GM12878 (cell line): Measurements from ENCODE around the gene PLGRKT. TPM values are rescaled to one million over a fixed set of nuclear protein-coding genes. Genes with fewer than 3 reads are reported as not detected.

ENCODE experiments used
- ATF2 ChIP-seq: IDR thresholded peaks from 2 replicates; pipeline ENCODE4 v1.6.1; 2012; ENCODE audit warnings: low read length, inconsistent platforms
- CBX5 ChIP-seq: sonication (generic); IDR thresholded peaks from 2 replicates; pipeline ENCODE4 v1.6.1; 2016; ENCODE audit warnings: low read depth, moderate library complexity, mild to moderate bottlenecking, inconsistent platforms
- MLLT1 ChIP-seq: fragments of 450-650 bp; IDR thresholded peaks from 2 replicates; pipeline ENCODE4 v1.6.1; 2016; ENCODE audit warnings: mild to moderate bottlenecking
- NR2C2 ChIP-seq: IDR thresholded peaks from 2 replicates; pipeline ENCODE4 v1.6.1; 2011; ENCODE audit warnings: borderline replicate concordance, low read depth; ENCODE audit not compliant: control insufficient read depth, insufficient read length
- POU2F2 ChIP-seq: IDR thresholded peaks from 3 replicates; pipeline ENCODE4 v1.6.1; 2011; ENCODE audit warnings: low read depth, mild to moderate bottlenecking, low read length, borderline replicate concordance
- SKIL ChIP-seq: fragments of 450-650 bp; IDR thresholded peaks from 2 replicates; pipeline ENCODE4 v1.6.1; 2017; ENCODE audit warnings: mild to moderate bottlenecking, low read depth, inconsistent platforms; ENCODE audit not compliant: poor library complexity, severe bottlenecking
- SP1 ChIP-seq: IDR thresholded peaks from one replicate; pipeline ENCODE4 v1.6.1; 2011; ENCODE audit warnings: low read depth, low read length
- ZBTB40 ChIP-seq: fragments of 450-650 bp; IDR thresholded peaks from 2 replicates; pipeline ENCODE4 v1.6.1; 2016; ENCODE audit warnings: mild to moderate bottlenecking, moderate library complexity, borderline replicate concordance
- ZZZ3 ChIP-seq: IDR thresholded peaks from 2 replicates; pipeline ENCODE4 v1.6.1; 2011; ENCODE audit warnings: low read depth; ENCODE audit not compliant: control insufficient read depth, insufficient read length
- polyA plus RNA-seq, 11 experiments: library from polyadenylated mRNA; depleted of rRNA in 4 of 11; unstranded in 6 of 11; stranded (reverse) in 5 of 11; fragments of >200 nt; fragmentation: Nextera tagmentation in 4 of 11; fragmentation: Illumina TruSeq in 1 of 11; extraction: Ambion mirVana in 4 of 11; extraction: Trizol in 1 of 11; gene quantifications; 1 replicate in 1 of 11; 2 replicates in 10 of 11; pipeline versions ENCODE4 v1.2.1 to v1.2.3, GENCODE V29; 2011 to 2016; ENCODE audit warnings: inconsistent platforms in 2 of 11, missing spikeins in 2 of 11, low read depth in 1 of 11
- total RNA-seq, 4 experiments: library from RNA; depleted of rRNA in 3 of 4; stranded (reverse); fragments of >200 nt in 3 of 4; fragmentation: Illumina TruSeq in 1 of 4; extraction: Trizol in 1 of 4; gene quantifications; 2 replicates each; pipeline versions ENCODE4 v1.2.1 to v1.2.3, GENCODE V29; 2013 to 2021
- TF ChIP-seq, protein P1 (sequence below): fragments of 450-650 bp; formaldehyde crosslinking; IDR thresholded peaks from 2 replicates; pipeline ENCODE4 v1.4.0; 2022; ENCODE audit warnings: mild to moderate bottlenecking, moderate library complexity
- TF ChIP-seq, protein P2 (sequence below): IDR thresholded peaks from 2 replicates; pipeline ENCODE4 v1.6.1; 2012; ENCODE audit warnings: low read depth, low read length, improper control_type of control experiment
- TF ChIP-seq, protein P3 (sequence below): IDR thresholded peaks from 2 replicates; pipeline ENCODE4 v1.6.1; 2011; ENCODE audit warnings: borderline replicate concordance, low read depth, mild to moderate bottlenecking, moderate library complexity, low read length; ENCODE audit not compliant: insufficient read depth, poor library complexity, severe bottlenecking

Gene PLGRKT
- total and polyA plus RNA-seq, 10 of the 15 experiments (the other 5 are each of a cell fraction or from before 2014, with no cell fraction given): 25.2 to 72.3 (median 38.4) TPM

- TF ChIP-seq ZBTB40: no peak
- no peak for TF ChIP-seq CBX5
- TF ChIP-seq SP1: no peak
- TF ChIP-seq POU2F2: no peak
- TF ChIP-seq, protein P1, sequence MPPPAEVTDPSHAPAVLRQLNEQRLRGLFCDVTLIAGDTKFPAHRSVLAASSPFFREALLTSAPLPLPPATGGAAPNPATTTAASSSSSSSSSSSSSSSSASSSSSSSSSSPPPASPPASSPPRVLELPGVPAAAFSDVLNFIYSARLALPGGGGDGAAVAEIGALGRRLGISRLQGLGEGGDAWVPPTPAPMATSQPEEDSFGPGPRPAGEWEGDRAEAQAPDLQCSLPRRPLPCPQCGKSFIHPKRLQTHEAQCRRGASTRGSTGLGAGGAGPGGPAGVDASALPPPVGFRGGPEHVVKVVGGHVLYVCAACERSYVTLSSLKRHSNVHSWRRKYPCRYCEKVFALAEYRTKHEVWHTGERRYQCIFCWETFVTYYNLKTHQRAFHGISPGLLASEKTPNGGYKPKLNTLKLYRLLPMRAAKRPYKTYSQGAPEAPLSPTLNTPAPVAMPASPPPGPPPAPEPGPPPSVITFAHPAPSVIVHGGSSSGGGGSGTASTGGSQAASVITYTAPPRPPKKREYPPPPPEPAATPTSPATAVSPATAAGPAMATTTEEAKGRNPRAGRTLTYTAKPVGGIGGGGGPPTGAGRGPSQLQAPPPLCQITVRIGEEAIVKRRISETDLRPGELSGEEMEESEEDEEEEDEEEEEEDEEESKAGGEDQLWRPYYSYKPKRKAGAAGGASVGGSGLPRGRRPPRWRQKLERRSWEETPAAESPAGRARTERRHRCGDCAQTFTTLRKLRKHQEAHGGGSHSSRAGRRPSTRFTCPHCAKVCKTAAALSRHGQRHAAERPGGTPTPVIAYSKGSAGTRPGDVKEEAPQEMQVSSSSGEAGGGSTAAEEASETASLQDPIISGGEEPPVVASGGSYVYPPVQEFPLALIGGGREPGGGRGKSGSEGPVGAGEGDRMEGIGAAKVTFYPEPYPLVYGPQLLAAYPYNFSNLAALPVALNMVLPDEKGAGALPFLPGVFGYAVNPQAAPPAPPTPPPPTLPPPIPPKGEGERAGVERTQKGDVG: no peak
- peak; percentile 84 for TF ChIP-seq SKIL
- TF ChIP-seq, protein P2, sequence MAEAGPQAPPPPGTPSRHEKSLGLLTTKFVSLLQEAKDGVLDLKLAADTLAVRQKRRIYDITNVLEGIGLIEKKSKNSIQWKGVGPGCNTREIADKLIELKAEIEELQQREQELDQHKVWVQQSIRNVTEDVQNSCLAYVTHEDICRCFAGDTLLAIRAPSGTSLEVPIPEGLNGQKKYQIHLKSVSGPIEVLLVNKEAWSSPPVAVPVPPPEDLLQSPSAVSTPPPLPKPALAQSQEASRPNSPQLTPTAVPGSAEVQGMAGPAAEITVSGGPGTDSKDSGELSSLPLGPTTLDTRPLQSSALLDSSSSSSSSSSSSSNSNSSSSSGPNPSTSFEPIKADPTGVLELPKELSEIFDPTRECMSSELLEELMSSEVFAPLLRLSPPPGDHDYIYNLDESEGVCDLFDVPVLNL: no peak
- TF ChIP-seq ATF2: peak; percentile 74
- no peak for TF ChIP-seq NR2C2
- TF ChIP-seq MLLT1: no peak
- no peak for TF ChIP-seq ZZZ3
- TF ChIP-seq, protein P3, sequence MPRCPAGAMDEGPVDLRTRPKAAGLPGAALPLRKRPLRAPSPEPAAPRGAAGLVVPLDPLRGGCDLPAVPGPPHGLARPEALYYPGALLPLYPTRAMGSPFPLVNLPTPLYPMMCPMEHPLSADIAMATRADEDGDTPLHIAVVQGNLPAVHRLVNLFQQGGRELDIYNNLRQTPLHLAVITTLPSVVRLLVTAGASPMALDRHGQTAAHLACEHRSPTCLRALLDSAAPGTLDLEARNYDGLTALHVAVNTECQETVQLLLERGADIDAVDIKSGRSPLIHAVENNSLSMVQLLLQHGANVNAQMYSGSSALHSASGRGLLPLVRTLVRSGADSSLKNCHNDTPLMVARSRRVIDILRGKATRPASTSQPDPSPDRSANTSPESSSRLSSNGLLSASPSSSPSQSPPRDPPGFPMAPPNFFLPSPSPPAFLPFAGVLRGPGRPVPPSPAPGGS: no peak
Measured at GRCh38 chr9:5479994-5480694, 42.4 kb upstream of the PLGRKT start (continued).
